DND-41 (cell line): ENCODE data around the gene UCP2.

Experiments used
- CTCF ChIP-seq: IDR thresholded peaks from 2 replicates; pipeline ENCODE4 v1.5.1; 2012; ENCODE audit warnings: borderline replicate concordance, low read length, moderate library complexity, mild to moderate bottlenecking; ENCODE audit not compliant: poor library complexity, severe bottlenecking; ENCODE audit errors: extremely low read depth
- EZH2 ChIP-seq: IDR thresholded peaks from 3 replicates; pipeline ENCODE4 v1.6.1; 2012; ENCODE audit warnings: borderline replicate concordance, low read depth, mild to moderate bottlenecking, moderate library complexity, low read length, inconsistent platforms; ENCODE audit not compliant: severe bottlenecking

- TF ChIP-seq EZH2: no peak
- no peak for TF ChIP-seq CTCF
Observed at GRCh38 chr11:73931951-73932350, 50.7 kb downstream of the UCP2 start.
